ENCODE measurements around the gene FOXA3.

The FOXA3 gene

GRCh38 chr19:45824531-45825262, 39.4 kb upstream of the FOXA3 start:
- no peak for TF ChIP-seq CTCF (IDR thresholded peaks at IDR 0.05; ENCODE audit: borderline replicate concordance, insufficient read depth, low read depth, low read length)
- H3K4me3 ChIP-seq (ENCODE audit: low read depth, low read length): no peak overlapping the region

GRCh38 chr19:45825263-45825605, 38.9 kb upstream of the FOXA3 start:
- TF ChIP-seq CTCF (IDR thresholded peaks at IDR 0.05; ENCODE audit: borderline replicate concordance, insufficient read depth, low read depth, low read length): no peak
- H3K4me3 ChIP-seq (ENCODE audit: low read depth, low read length): no peak overlapping the region

- no peak for TF ChIP-seq CTCF (IDR thresholded peaks at IDR 0.05; ENCODE audit: borderline replicate concordance, insufficient read depth, low read depth, low read length)
- no peak overlapping the region for H3K4me3 ChIP-seq (ENCODE audit: low read depth, low read length)
These were observed 37.9 kb upstream of the FOXA3 start for GRCh38 chr19:45825917-45826893.

GRCh38 chr19:45826934-45827333, 37.2 kb upstream of the FOXA3 start:
- TF ChIP-seq CTCF (IDR thresholded peaks at IDR 0.05; ENCODE audit: borderline replicate concordance, insufficient read depth, low read depth, low read length): no peak
- H3K4me3 ChIP-seq (ENCODE audit: low read depth, low read length): no peak overlapping the region

- TF ChIP-seq CTCF (IDR thresholded peaks at IDR 0.05; ENCODE audit: borderline replicate concordance, insufficient read depth, low read depth, low read length): no peak
- no peak overlapping the region for H3K4me3 ChIP-seq (ENCODE audit: low read depth, low read length)
These were observed 36.5 kb upstream of the FOXA3 start for GRCh38 chr19:45827459-45828093.

GRCh38 chr19:45828523-45828922, 35.6 kb upstream of the FOXA3 start:
- H3K4me3 ChIP-seq (ENCODE audit: low read depth, low read length): no peak overlapping the region
- no peak for TF ChIP-seq CTCF (IDR thresholded peaks at IDR 0.05; ENCODE audit: borderline replicate concordance, insufficient read depth, low read depth, low read length)

Measured in GM12875 (cell line).